UCSD-AML1 (cell line): Measurements from ENCODE around the gene SHLD1.
"Not testable (repeated sequence)": the region's sequence is repeated elsewhere in the genome, so short reads cannot be mapped to it uniquely, and the experiment has no call there.

Experiments used
- DNase-seq: peaks from one replicate; lab custom pipeline; 2025; ENCODE audit not compliant: unreplicated experiment; lab: John Stamatoyannopoulos, UW

The SHLD1 gene

GRCh38 chr20:5780846-5781217, 30.6 kb downstream of the SHLD1 start:
- no peak for DNase-seq

GRCh38 chr20:5781367-5781766, 31.2 kb downstream of the SHLD1 start:
- DNase-seq: not testable (repeated sequence)

GRCh38 chr20:5781798-5782750, 31.9 kb downstream of the SHLD1 start:
- DNase-seq: no peak

GRCh38 chr20:5784735-5785134, 34.5 kb downstream of the SHLD1 start:
- DNase-seq: no peak

- no peak for DNase-seq
Measured at GRCh38 chr20:5785146-5785545, 34.9 kb downstream of the SHLD1 start.

GRCh38 chr20:5786930-5787795, 37.0 kb downstream of the SHLD1 start:
- no peak for DNase-seq

- no peak for DNase-seq
Measured at GRCh38 chr20:5787796-5788165, 37.6 kb downstream of the SHLD1 start.

- peak; percentile 48 for DNase-seq
Measured at GRCh38 chr20:5788385-5788895, 38.2 kb downstream of the SHLD1 start.

- peak; percentile 22 for DNase-seq
Measured at GRCh38 chr20:5789827-5790226, 39.6 kb downstream of the SHLD1 start.

GRCh38 chr20:5793916-5794315, 43.7 kb downstream of the SHLD1 start:
- DNase-seq: no peak

GRCh38 chr20:5796331-5797040, 46.3 kb downstream of the SHLD1 start:
- DNase-seq: no peak

- no peak for DNase-seq
Measured at GRCh38 chr20:5797165-5797564, 47.0 kb downstream of the SHLD1 start.

GRCh38 chr20:5797843-5798462, 47.8 kb downstream of the SHLD1 start:
- no peak for DNase-seq

- DNase-seq: not testable (repeated sequence)
Measured at GRCh38 chr20:5803754-5804303, 53.6 kb downstream of the SHLD1 start.

- no peak for DNase-seq
Measured at GRCh38 chr20:5806457-5807263, 56.5 kb downstream of the SHLD1 start.

GRCh38 chr20:5807431-5807830, 57.2 kb downstream of the SHLD1 start:
- DNase-seq: no peak

- no peak for DNase-seq
Measured at GRCh38 chr20:5808901-5809300, 58.7 kb downstream of the SHLD1 start.

- DNase-seq: no peak
Measured at GRCh38 chr20:5809495-5809894, 59.3 kb downstream of the SHLD1 start.

GRCh38 chr20:5810800-5811422, 60.7 kb downstream of the SHLD1 start:
- DNase-seq: no peak
